Nucleus accumbens (tissue), 56 donors: ENCODE measurements around the gene MARVELD1.
"Not testable (repeated sequence)": the region's sequence is repeated elsewhere in the genome, so short reads cannot be mapped to it uniquely, and the experiment has no call there.

ENCODE experiments used
- DNase-seq, 56 donors: peaks; one replicate each; lab custom pipeline; 2025; lab: John Stamatoyannopoulos, UW

MARVELD1 gene

GRCh38 chr10:97713339-97713825, at the start of gene MARVELD1:
Gene MARVELD1 (plus strand): TSS chr10:97713730. CDS start chr10:97713877, 147 bp downstream.
- DNase-seq, result peak in 32 of 56 donors; percentile 6 to 73 (median 28)

GRCh38 chr10:97664282-97664850, 49.2 kb upstream of the MARVELD1 start:
- DNase-seq, result no peak

GRCh38 chr10:97666992-97667391, 46.5 kb upstream of the MARVELD1 start:
- no peak for DNase-seq

GRCh38 chr10:97667463-97667862, 46.1 kb upstream of the MARVELD1 start:
- no peak for DNase-seq

- no peak for DNase-seq
Measured at GRCh38 chr10:97669571-97669970, 44.0 kb upstream of the MARVELD1 start.

GRCh38 chr10:97673736-97674525, 39.6 kb upstream of the MARVELD1 start:
- peak in 27 of 56 donors; percentile 16 to 81 (median 48) for DNase-seq

GRCh38 chr10:97675222-97675621, 38.3 kb upstream of the MARVELD1 start:
- DNase-seq, result no peak

GRCh38 chr10:97676770-97677581, 36.6 kb upstream of the MARVELD1 start:
- peak in 11 of 56 donors; percentile 12 to 49 (median 16) for DNase-seq

GRCh38 chr10:97679594-97679993, 33.9 kb upstream of the MARVELD1 start:
- DNase-seq, result no peak

GRCh38 chr10:97682042-97682441, 31.5 kb upstream of the MARVELD1 start:
- no peak for DNase-seq

- DNase-seq, result peak in 1 of 56 donors; percentile 28
Measured at GRCh38 chr10:97683556-97684367, 29.8 kb upstream of the MARVELD1 start.

GRCh38 chr10:97684368-97684713, 29.2 kb upstream of the MARVELD1 start:
- DNase-seq, result not testable (repeated sequence)

GRCh38 chr10:97684866-97685394, 28.6 kb upstream of the MARVELD1 start:
- DNase-seq, result no peak

- DNase-seq, result no peak
Measured at GRCh38 chr10:97685395-97685958, 28.1 kb upstream of the MARVELD1 start.

GRCh38 chr10:97686301-97686961, 27.1 kb upstream of the MARVELD1 start:
- DNase-seq, result peak in 2 of 56 donors; percentile 57 to 58

GRCh38 chr10:97686962-97687784, 26.4 kb upstream of the MARVELD1 start, which contains the start of gene AVPI1:
Gene AVPI1 (minus strand): TSS chr10:97687241. CDS start chr10:97679905, 7,336 bp downstream.
- peak; percentile 56 to 97 (median 89) for DNase-seq

- peak in 1 of 56 donors; percentile 14 for DNase-seq
Measured at GRCh38 chr10:97687785-97688781, 25.4 kb upstream of the MARVELD1 start.
